GM13976 (cell line): ENCODE measurements around the gene NHSL1.

Experiments used
- DNase-seq: peaks from one replicate; pipeline ENCODE4 v3.0.0; 2012; ENCODE audit warnings: low spot score
- in situ Hi-C: fragments of 300-500 bp; cut with MboI; formaldehyde crosslinking; loops from one replicate; pipeline ENCODE4 v1.12.0; 2022; ENCODE audit warnings: low sequenced_read_pairs, mixed read lengths, inconsistent platforms; ENCODE audit not compliant: unreplicated experiment
- TF ChIP-seq, protein P1 (sequence below): IDR thresholded peaks from 2 replicates; pipeline ENCODE4 v1.5.1; 2012; ENCODE audit warnings: borderline replicate concordance, mild to moderate bottlenecking; ENCODE audit not compliant: insufficient read depth; ENCODE audit errors: extremely low read depth, missing control alignments, control extremely low read depth

NHSL1 gene

GRCh38 chr6:138508676-138508988 is 9.3 kb upstream of the NHSL1 start:
- no peak for DNase-seq
- in situ Hi-C loops = loop anchor here (5.0 kb wide), 1 partner anchor 76 kb away; no protein-coding TSS in a partner anchor
- TF ChIP-seq, protein P1, sequence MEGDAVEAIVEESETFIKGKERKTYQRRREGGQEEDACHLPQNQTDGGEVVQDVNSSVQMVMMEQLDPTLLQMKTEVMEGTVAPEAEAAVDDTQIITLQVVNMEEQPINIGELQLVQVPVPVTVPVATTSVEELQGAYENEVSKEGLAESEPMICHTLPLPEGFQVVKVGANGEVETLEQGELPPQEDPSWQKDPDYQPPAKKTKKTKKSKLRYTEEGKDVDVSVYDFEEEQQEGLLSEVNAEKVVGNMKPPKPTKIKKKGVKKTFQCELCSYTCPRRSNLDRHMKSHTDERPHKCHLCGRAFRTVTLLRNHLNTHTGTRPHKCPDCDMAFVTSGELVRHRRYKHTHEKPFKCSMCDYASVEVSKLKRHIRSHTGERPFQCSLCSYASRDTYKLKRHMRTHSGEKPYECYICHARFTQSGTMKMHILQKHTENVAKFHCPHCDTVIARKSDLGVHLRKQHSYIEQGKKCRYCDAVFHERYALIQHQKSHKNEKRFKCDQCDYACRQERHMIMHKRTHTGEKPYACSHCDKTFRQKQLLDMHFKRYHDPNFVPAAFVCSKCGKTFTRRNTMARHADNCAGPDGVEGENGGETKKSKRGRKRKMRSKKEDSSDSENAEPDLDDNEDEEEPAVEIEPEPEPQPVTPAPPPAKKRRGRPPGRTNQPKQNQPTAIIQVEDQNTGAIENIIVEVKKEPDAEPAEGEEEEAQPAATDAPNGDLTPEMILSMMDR = no peak

- TF ChIP-seq, protein P1 = no peak
- no peak for DNase-seq
- in situ Hi-C loops = loop anchor here (5.0 kb wide), 1 partner anchor 76 kb away; no protein-coding TSS in a partner anchor
These were observed 8.8 kb upstream of the NHSL1 start for GRCh38 chr6:138507977-138508675.

- TF ChIP-seq, protein P1 = no peak
- in situ Hi-C loops = loop anchor here (5.0 kb wide), 1 partner anchor 73 kb away; no protein-coding TSS in a partner anchor
- no peak for DNase-seq
These were observed 5.7 kb upstream of the NHSL1 start for GRCh38 chr6:138504764-138505689.

- TF ChIP-seq, protein P1 = no peak
- no peak for DNase-seq
- in situ Hi-C loops = no loop called here
These were observed 4.8 kb upstream of the NHSL1 start for GRCh38 chr6:138503881-138504680.

GRCh38 chr6:138502546-138502945 is 3.3 kb upstream of the NHSL1 start:
- no peak for DNase-seq
- in situ Hi-C loops = no loop called here
- TF ChIP-seq, protein P1 = no peak

DNA sequence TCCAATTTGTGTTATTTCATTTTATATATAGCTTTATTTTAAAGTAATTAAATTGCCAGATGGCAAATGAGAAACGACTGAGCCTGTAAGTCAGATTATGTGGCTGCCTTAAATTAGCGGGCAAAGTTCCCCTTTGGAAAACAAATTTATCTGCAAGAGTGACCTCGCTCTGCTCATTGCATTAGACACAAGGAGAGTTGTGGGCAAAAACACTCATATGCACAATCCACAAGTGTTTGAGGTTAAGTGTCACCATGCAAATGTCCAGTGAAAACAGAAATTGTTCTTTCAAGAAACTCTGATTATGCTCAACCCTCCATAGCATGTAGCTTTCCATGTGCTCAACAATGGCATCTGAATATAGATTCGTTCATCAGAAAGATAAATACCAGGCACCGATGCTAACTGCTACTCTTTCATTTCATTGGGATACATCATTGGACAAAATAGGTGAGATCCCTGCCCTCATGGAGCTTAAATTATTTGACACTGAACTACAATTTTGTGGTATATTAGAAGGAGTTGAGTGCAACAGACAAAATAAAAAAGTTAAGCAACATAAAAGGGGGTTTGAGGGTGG is 1.7 kb upstream of the NHSL1 start:
- TF ChIP-seq, protein P1 = no peak
- DNase-seq = no peak
- in situ Hi-C loops = no loop called here
